Endodermal cell (in vitro differentiated cells): ENCODE data around the gene MRRF. TPM values are rescaled to one million over a fixed set of nuclear protein-coding genes. Genes with fewer than 3 reads are reported as not detected.

Experiments
- DNase-seq: peaks from one replicate; pipeline ENCODE4 v3.0.0-alpha.2; 2017
- H3K27ac ChIP-seq: 2 replicates; pipeline ENCODE4 v1.5.1; 2013; ENCODE audit warnings: mild to moderate bottlenecking, low read depth, low read length, moderate library complexity
- H3K27me3 ChIP-seq: 2 replicates; pipeline ENCODE4 v1.6.1; 2013; ENCODE audit warnings: mild to moderate bottlenecking, low read length, moderate library complexity; ENCODE audit not compliant: insufficient read depth, control insufficient read depth, poor library complexity, severe bottlenecking
- H3K36me3 ChIP-seq: 2 replicates; pipeline ENCODE4 v1.7.0; 2013; ENCODE audit warnings: mild to moderate bottlenecking, low read length, moderate library complexity; ENCODE audit not compliant: control insufficient read depth, insufficient read depth
- H3K4me1 ChIP-seq: one replicate; pipeline ENCODE4 v1.7.0; 2013; ENCODE audit warnings: low read length; ENCODE audit not compliant: control insufficient read depth, insufficient read depth
- H3K4me3 ChIP-seq: 2 replicates; pipeline ENCODE4 v1.5.1; 2013; ENCODE audit warnings: mild to moderate bottlenecking, low read length, moderate library complexity
- H3K9ac ChIP-seq: 2 replicates; pipeline ENCODE4 v1.6.1; 2013; ENCODE audit warnings: mild to moderate bottlenecking, low read length, moderate library complexity; ENCODE audit not compliant: poor library complexity, severe bottlenecking; ENCODE audit errors: extremely low read depth
- H3K9me3 ChIP-seq: 2 replicates; pipeline ENCODE4 v1.6.1; 2013; ENCODE audit warnings: mild to moderate bottlenecking, low read length, moderate library complexity; ENCODE audit not compliant: control insufficient read depth
- H3K27ac Mint-ChIP-seq: 2 replicates; pipeline ENCODE4 v1.8.0; 2020; ENCODE audit warnings: mixed read lengths
- H3K27me3 Mint-ChIP-seq: 2 replicates; pipeline ENCODE4 v1.8.0; 2021; ENCODE audit warnings: mild to moderate bottlenecking, mixed read lengths; ENCODE audit not compliant: insufficient read depth
- H3K36me3 Mint-ChIP-seq: 2 replicates; pipeline ENCODE4 v1.8.0; 2020; ENCODE audit warnings: low read depth, mixed read lengths
- H3K4me1 Mint-ChIP-seq: 2 replicates; pipeline ENCODE4 v1.8.0; 2020; ENCODE audit warnings: mixed read lengths
- H3K4me3 Mint-ChIP-seq: 2 replicates; pipeline ENCODE4 v1.8.0; 2020; ENCODE audit warnings: mild to moderate bottlenecking, moderate library complexity, mixed read lengths
- H3K9me3 Mint-ChIP-seq: 2 replicates; pipeline ENCODE4 v1.8.0; 2020; ENCODE audit warnings: mild to moderate bottlenecking, mixed read lengths
- WGBS, 2 experiments: methylation state at CpG; one replicate each; pipeline versions ENCODE4 v1.1.5 to v1.1.7; 2013; ENCODE audit warnings: missing lambda C conversion rate in 2 of 2, mixed read lengths in 1 of 2; ENCODE audit not compliant: insufficient coverage in 1 of 2, insufficient read length in 1 of 2; 5-methylcytosine and 5-hydroxymethylcytosine counted together
- long read RNA-seq, 4 experiments: library from polyadenylated mRNA in 2 of 4; library from RNA in 1 of 4; library from capped mRNA in 1 of 4; stranded (forward) in 3 of 4; unstranded in 1 of 4; transcript quantifications; one replicate each; pipeline ENCODE4 v2.0.0, GENCODE V29; 2020 to 2021; ENCODE audit warnings: inconsistent platforms in 1 of 4
- polyA plus RNA-seq, 2 experiments: library from polyadenylated mRNA; stranded (reverse); fragments of 50-300 nt; gene quantifications; one replicate each; pipeline ENCODE4 v1.2.3, GENCODE V29; 2013
- total RNA-seq, 2 donors: library from RNA; stranded (reverse); fragmentation: NEBNext Ultra II Directional in 1 of 2; extraction: Animal tissue kit (Norgen Biotek cat#: 25700) in 1 of 2; gene quantifications; 2 replicates in 1 of 2; 3 replicates in 1 of 2; pipeline ENCODE4 v1.2.1, GENCODE V29; 2021
- TF ChIP-seq, protein P1 (sequence below): fragments of 200-600 bp; sonication (generic); conservative IDR thresholded peaks from 2 replicates; pipeline ENCODE4 v1.5.0; 2021; ENCODE audit warnings: antibody characterized with exemption, mild to moderate bottlenecking

Gene MRRF
- total RNA-seq = 10 to 100 TPM; 25.8 to 27.6 TPM
- polyA plus RNA-seq (2013, experiment 1 of 2) = 31.8 TPM
- 27.9 TPM for polyA plus RNA-seq (2013, experiment 2 of 2)
- long read RNA-seq, experiment 1, full-length matches to known transcripts = 2 of 10 reads
- long read RNA-seq, experiment 1, partial matches to known transcripts = 4 of 10 reads
- long read RNA-seq, experiment 1, other reads (novel, unspliced or antisense) = 4 of 10 reads
- long read RNA-seq, experiment 2, full-length matches to known transcripts = 12 of 20 reads
- long read RNA-seq, experiment 2, partial matches to known transcripts = 0 of 20 reads
- long read RNA-seq, experiment 2, other reads (novel, unspliced or antisense) = 8 of 20 reads
- long read RNA-seq, experiment 3, full-length matches to known transcripts = 49 of 88 reads
- long read RNA-seq, experiment 3, partial matches to known transcripts = 12 of 88 reads
- long read RNA-seq, experiment 3, other reads (novel, unspliced or antisense) = 27 of 88 reads
- long read RNA-seq, experiment 4, full-length matches to known transcripts = 23 of 53 reads
- long read RNA-seq, experiment 4, partial matches to known transcripts = 11 of 53 reads
- long read RNA-seq, experiment 4, other reads (novel, unspliced or antisense) = 19 of 53 reads

GRCh38 chr9:122264360-122265148 is at the start of gene MRRF, which contains the start of gene RBM18:
Gene MRRF, plus strand, starts transcription at chr9:122264882. Its CDS starts 6,010 bp downstream, at chr9:122270892.
Gene RBM18, minus strand, starts transcription at chr9:122264840. Its CDS starts 3,348 bp downstream, at chr9:122261492.
- no peaks in the 10 kb centered on the region for H3K4me1 ChIP-seq
- Mint-ChIP-seq H3K4me1 (peaks cover 6% of the 10 kb centered on the region), H3K4me3 (peak within 1 kb of the TSS; percentile 92), H3K36me3 (peaks cover 11% of the 10 kb centered on the region), H3K9me3 (no peaks in the 10 kb centered on the region), H3K27me3 (no peaks in the 10 kb centered on the region), H3K27ac (peak within 1 kb of the TSS; percentile 99)
- DNase-seq = peak; percentile 98
- peak within 1 kb of the TSS; percentile 94 for H3K27ac ChIP-seq
- H3K9me3 ChIP-seq = no peaks in the 10 kb centered on the region
- H3K27me3 ChIP-seq = no peaks in the 10 kb centered on the region
- WGBS, 2 experiments = 0% methylated on average over 36 to 60 of the region's 60 CpGs
- peaks cover 17% of the 10 kb centered on the region for H3K36me3 ChIP-seq
- TF ChIP-seq, protein P1, sequence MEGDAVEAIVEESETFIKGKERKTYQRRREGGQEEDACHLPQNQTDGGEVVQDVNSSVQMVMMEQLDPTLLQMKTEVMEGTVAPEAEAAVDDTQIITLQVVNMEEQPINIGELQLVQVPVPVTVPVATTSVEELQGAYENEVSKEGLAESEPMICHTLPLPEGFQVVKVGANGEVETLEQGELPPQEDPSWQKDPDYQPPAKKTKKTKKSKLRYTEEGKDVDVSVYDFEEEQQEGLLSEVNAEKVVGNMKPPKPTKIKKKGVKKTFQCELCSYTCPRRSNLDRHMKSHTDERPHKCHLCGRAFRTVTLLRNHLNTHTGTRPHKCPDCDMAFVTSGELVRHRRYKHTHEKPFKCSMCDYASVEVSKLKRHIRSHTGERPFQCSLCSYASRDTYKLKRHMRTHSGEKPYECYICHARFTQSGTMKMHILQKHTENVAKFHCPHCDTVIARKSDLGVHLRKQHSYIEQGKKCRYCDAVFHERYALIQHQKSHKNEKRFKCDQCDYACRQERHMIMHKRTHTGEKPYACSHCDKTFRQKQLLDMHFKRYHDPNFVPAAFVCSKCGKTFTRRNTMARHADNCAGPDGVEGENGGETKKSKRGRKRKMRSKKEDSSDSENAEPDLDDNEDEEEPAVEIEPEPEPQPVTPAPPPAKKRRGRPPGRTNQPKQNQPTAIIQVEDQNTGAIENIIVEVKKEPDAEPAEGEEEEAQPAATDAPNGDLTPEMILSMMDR = no peak
- peak within 1 kb of the TSS; percentile 92 for H3K9ac ChIP-seq
- peak within 1 kb of the TSS; percentile 97 for H3K4me3 ChIP-seq

DNA sequence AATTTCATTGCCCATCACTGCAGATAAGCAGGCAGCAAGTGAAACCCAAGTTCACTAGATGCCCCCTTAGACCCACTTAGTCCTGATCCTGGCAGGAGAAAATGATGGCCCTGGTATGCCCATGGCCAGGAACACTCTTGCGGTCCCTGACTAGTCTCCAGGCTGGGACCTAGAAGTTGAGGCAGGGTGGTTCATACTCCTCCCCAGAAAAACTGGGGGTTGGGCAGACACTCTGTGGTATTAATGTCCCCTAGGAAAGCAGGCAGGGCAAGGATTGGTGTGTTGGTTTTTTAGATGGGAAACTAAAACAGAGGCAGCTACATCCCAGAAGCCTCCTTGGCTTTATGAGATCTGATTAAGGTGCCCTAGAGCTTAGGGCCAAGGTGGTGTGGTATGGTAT is 49.0 kb upstream of the MRRF start:
- no peak overlapping the region for H3K27ac Mint-ChIP-seq
- 90 to 100% methylated on average over 1 of the region's 1 CpG for WGBS, 2 experiments
- H3K9me3 Mint-ChIP-seq = no peaks in the 10 kb centered on the region
- H3K4me1 ChIP-seq = peaks cover 7% of the 10 kb centered on the region
- no peak overlapping the region for H3K9ac ChIP-seq
- no peak overlapping the region for H3K27ac ChIP-seq
- no peak overlapping the region for H3K4me3 ChIP-seq
- H3K27me3 Mint-ChIP-seq = peaks cover 99% of the 10 kb centered on the region
- H3K27me3 ChIP-seq = peaks cover 99% of the 10 kb centered on the region
- TF ChIP-seq, protein P1 = no peak
- H3K9me3 ChIP-seq = no peaks in the 10 kb centered on the region
- peaks cover 17% of the 10 kb centered on the region for H3K4me1 Mint-ChIP-seq
- no peak for DNase-seq
- no peaks in the 10 kb centered on the region for H3K36me3 Mint-ChIP-seq
- no peaks in the 10 kb centered on the region for H3K36me3 ChIP-seq
- H3K4me3 Mint-ChIP-seq = no peak overlapping the region

DNA sequence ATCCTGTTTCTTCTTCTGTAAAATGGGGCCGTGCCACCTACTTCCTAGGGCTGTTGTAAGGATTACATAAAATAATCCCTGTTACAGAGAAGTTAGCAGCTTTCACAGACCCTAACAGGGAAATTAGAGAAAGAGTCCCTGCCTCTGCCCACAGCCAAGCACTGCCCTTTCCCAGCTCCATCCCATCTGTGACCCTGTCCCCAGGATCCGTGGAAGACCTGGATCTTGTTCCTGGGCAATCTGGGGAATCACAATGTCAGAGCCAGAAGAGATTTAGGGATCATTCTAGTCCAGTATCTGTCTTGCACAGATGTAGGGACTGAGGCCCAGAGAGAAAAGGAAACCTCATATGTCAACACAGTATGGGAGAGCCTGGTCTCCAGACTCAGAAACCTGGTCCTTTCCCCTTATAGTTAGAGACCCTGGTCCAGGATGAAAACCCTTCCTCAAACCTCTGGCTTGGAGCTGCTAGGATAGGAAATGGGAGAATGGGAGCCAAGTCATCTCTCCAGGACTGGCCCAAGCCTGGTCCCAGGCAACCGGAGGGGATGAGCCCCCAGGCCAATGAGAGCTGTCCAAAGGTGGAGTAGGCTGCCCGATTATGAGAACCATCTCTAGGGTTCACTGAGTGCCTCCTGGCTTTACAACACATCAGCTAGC is 48.4 kb upstream of the MRRF start:
- H3K9ac ChIP-seq = no peak overlapping the region
- H3K9me3 ChIP-seq = no peaks in the 10 kb centered on the region
- H3K4me1 ChIP-seq = peaks cover 10% of the 10 kb centered on the region
- Mint-ChIP-seq H3K27me3 (peaks cover 99% of the 10 kb centered on the region), H3K36me3 (no peaks in the 10 kb centered on the region), H3K27ac (no peak overlapping the region), H3K4me1 (peaks cover 20% of the 10 kb centered on the region), H3K9me3 (no peaks in the 10 kb centered on the region), H3K4me3 (no peak overlapping the region)
- DNase-seq = no peak
- TF ChIP-seq, protein P1 = no peak
- H3K4me3 ChIP-seq = no peak overlapping the region
- no peak overlapping the region for H3K27ac ChIP-seq
- peaks cover 99% of the 10 kb centered on the region for H3K27me3 ChIP-seq
- H3K36me3 ChIP-seq = no peaks in the 10 kb centered on the region
- 67 to 71% methylated on average over 2 to 4 of the region's 4 CpGs for WGBS, 2 experiments
